K562 (cell line): ENCODE measurements around the gene DARS2. TPM values are rescaled to one million over a fixed set of nuclear protein-coding genes. Genes with fewer than 3 reads are reported as not detected.

ENCODE experiments used
- ATAC-seq: fragments of 200-7000 bp; cut with Tn5 transposase; 3 replicates; pipeline ENCODE4 v1.9.1; 2020; ENCODE audit warnings: moderate library complexity
- BruUV-seq: library from RNA; stranded (reverse); fragments of 400-500 nt; replicated peaks from 2 replicates; lab custom pipeline; 2021; lab: Mats Ljungman, UMichigan
- CTCF ChIA-PET: fragments of 300-600 bp; formaldehyde crosslinking; extraction: SDS; loops from one replicate; lab custom pipeline; 2021; ENCODE audit warnings: low intra/inter-chr PET ratio; lab: Yijun Ruan, JAX
- POLR2A ChIA-PET: fragments of 300-600, 350-650 bp; sonication (Branson Sonifier 250); formaldehyde crosslinking; extraction: SDS; loops from one replicate; lab custom pipeline; 2021; ENCODE audit warnings: antibody characterized with exemption, inconsistent platforms; lab: Yijun Ruan, JAX
- DNase-seq, 4 experiments: peaks; one replicate each; pipeline versions ENCODE4 v3.0.0 to v3.0.0-alpha.2; 2011 to 2018; ENCODE audit warnings: low spot score in 3 of 4, mixed read lengths in 3 of 4; ENCODE audit errors: extremely low read depth in 1 of 4
- FAIRE-seq: peaks from 2 replicates; lab custom pipeline; 2011; peaks lifted over from hg19 to GRCh38; lab: Jason Lieb, UNC
- H2AFZ ChIP-seq: 2 replicates; pipeline ENCODE4 v1.6.0; 2011; ENCODE audit warnings: low read depth, low read length, control low read depth, inconsistent platforms
- H3K27ac ChIP-seq: fragments of 200-600 bp; 3 replicates; pipeline ENCODE4 v1.8.0; 2011; ENCODE audit warnings: low read depth, mild to moderate bottlenecking, control low read depth, inconsistent platforms, low read length, moderate library complexity, mixed read lengths; ENCODE audit errors: extremely low read depth
- H3K27me3 ChIP-seq, 2 experiments: fragments of 300-600 bp in 1 of 2; 2 replicates in 1 of 2; 3 replicates in 1 of 2; pipeline versions ENCODE4 v1.6.0 to v1.8.0; 2011; ENCODE audit warnings: inconsistent platforms in 2 of 2, low read length in 2 of 2, mild to moderate bottlenecking in 1 of 2, mixed read lengths in 1 of 2, moderate library complexity in 1 of 2; ENCODE audit not compliant: control insufficient read depth in 2 of 2, insufficient read depth in 2 of 2
- H3K36me3 ChIP-seq: fragments of 300-600 bp; 3 replicates; pipeline ENCODE4 v1.8.0; 2011; ENCODE audit warnings: mild to moderate bottlenecking, low read length, inconsistent platforms; ENCODE audit not compliant: control insufficient read depth, insufficient read depth
- H3K4me1 ChIP-seq, 2 experiments: fragments of 200-600 bp in 1 of 2; replicated peaks in 1 of 2; 2 replicates in 1 of 2; 3 replicates in 1 of 2; pipeline versions ENCODE4 v1.5.1 to v1.8.0; 2011; ENCODE audit warnings: inconsistent platforms in 2 of 2, low read length in 2 of 2, mild to moderate bottlenecking in 1 of 2, mixed read lengths in 1 of 2, moderate library complexity in 1 of 2; ENCODE audit not compliant: control insufficient read depth in 2 of 2, insufficient read depth in 2 of 2
- H3K4me2 ChIP-seq: 2 replicates; pipeline ENCODE4 v1.6.1; 2011; ENCODE audit warnings: low read length, control low read depth, inconsistent platforms, mixed read lengths; ENCODE audit not compliant: insufficient read depth
- H3K4me3 ChIP-seq: fragments of 200-600 bp; sonication (generic), shearing (Covaris generic); 2 replicates; pipeline ENCODE4 v1.5.1; 2016; ENCODE audit warnings: control low read depth, inconsistent platforms
- H3K79me2 ChIP-seq: fragments of 200-600 bp; 3 replicates; pipeline ENCODE4 v1.8.0; 2011; ENCODE audit warnings: low read length, inconsistent platforms; ENCODE audit not compliant: control insufficient read depth, insufficient read depth
- H3K9ac ChIP-seq, 2 experiments: 2 replicates each; pipeline versions ENCODE4 v1.6.0 to v1.6.1; 2011; ENCODE audit warnings: low read depth in 2 of 2, low read length in 2 of 2, control low read depth in 1 of 2, inconsistent platforms in 1 of 2, mild to moderate bottlenecking in 1 of 2, mixed read lengths in 1 of 2; ENCODE audit not compliant: insufficient read depth in 1 of 2
- H3K9me1 ChIP-seq: one replicate; pipeline ENCODE4 v1.6.0; 2011; ENCODE audit warnings: inconsistent platforms, mild to moderate bottlenecking, low read length, moderate library complexity; ENCODE audit not compliant: control insufficient read depth, insufficient read depth
- H3K9me3 ChIP-seq: replicated peaks from 2 replicates; pipeline ENCODE4 v1.5.1; 2011; ENCODE audit warnings: low read depth, low read length, inconsistent platforms; ENCODE audit not compliant: control insufficient read depth, insufficient read depth
- H4K20me1 ChIP-seq: replicated peaks from 2 replicates; pipeline ENCODE4 v1.6.1; 2011; ENCODE audit warnings: low read length, inconsistent platforms, mixed read lengths; ENCODE audit not compliant: control insufficient read depth, insufficient read depth
- NR2C1 ChIP-seq, 2 experiments: fragments of 450-650 bp; IDR thresholded peaks; 2 replicates each; pipeline ENCODE4 v1.6.1; 2017; ENCODE audit warnings: mild to moderate bottlenecking in 2 of 2, antibody characterized with exemption in 1 of 2, inconsistent platforms in 1 of 2, missing compliant biosample characterization in 1 of 2, missing genetic modification characterization in 1 of 2
- NR2C2 ChIP-seq, 2 experiments: fragments of 200-800 bp in 1 of 2; sonication (Bioruptor generic) in 1 of 2; sonication (generic) in 1 of 2; formaldehyde crosslinking in 1 of 2; IDR thresholded peaks; 2 replicates each; pipeline versions ENCODE4 v1.6.1 to v1.8.0; 2016 to 2022; ENCODE audit warnings: mild to moderate bottlenecking in 1 of 2, missing compliant biosample characterization in 1 of 2, missing genetic modification characterization in 1 of 2, missing genetic modification reagents in 1 of 2
- POLR2AphosphoS5 ChIP-seq: IDR thresholded peaks from 2 replicates; pipeline ENCODE4 v1.6.1; 2011; ENCODE audit warnings: mild to moderate bottlenecking, low read depth, low read length, moderate library complexity; ENCODE audit not compliant: control insufficient read depth, insufficient read depth
- SUPT5H ChIP-seq: fragments of 450-650 bp; IDR thresholded peaks from 2 replicates; pipeline ENCODE4 v1.6.1; 2016
- ZFP1 ChIP-seq: fragments of 450-650 bp; formaldehyde crosslinking; IDR thresholded peaks from 2 replicates; pipeline ENCODE4 v1.4.0; 2020; ENCODE audit warnings: mild to moderate bottlenecking, mixed read lengths
- WGBS: fragments of 100-300 bp; shearing (Covaris generic); methylation state at CpG from one replicate; pipeline ENCODE4 v1.1.6; 2016; ENCODE audit warnings: low coverage, mixed read lengths; ENCODE audit not compliant: insufficient coverage; ENCODE audit errors: missing lambda C conversion rate; 5-methylcytosine and 5-hydroxymethylcytosine counted together
- in situ Hi-C: fragments of 300-500 bp; cut with MboI; formaldehyde crosslinking; loops from 4 replicates; pipeline ENCODE4 v1.15.0; 2018; ENCODE audit warnings: inconsistent platforms, mixed read lengths
- intact Hi-C: fragments of 100-400 bp; cut with micrococcal nuclease; formaldehyde crosslinking; loops from 2 replicates; pipeline ENCODE4 v1.14.2; 2022
- polyA plus RNA-seq, 8 experiments: library from polyadenylated mRNA; depleted of rRNA in 4 of 8; stranded (reverse) in 5 of 8; unstranded in 3 of 8; fragments of >200 nt; fragmentation: Nextera tagmentation in 2 of 8; fragmentation: Illumina TruSeq in 1 of 8; extraction: Ambion mirVana in 2 of 8; extraction: Trizol in 1 of 8; gene quantifications; 2 replicates each; pipeline versions ENCODE4 v1.2.1 to v1.2.3, GENCODE V29; 2011 to 2014; ENCODE audit warnings: inconsistent platforms in 1 of 8, missing spikeins in 1 of 8
- total RNA-seq, 7 experiments: library from RNA; depleted of rRNA in 6 of 7; stranded (reverse); fragments of >200 nt in 6 of 7; fragmentation: Illumina TruSeq in 2 of 7; extraction: Trizol in 2 of 7; gene quantifications; 2 replicates each; pipeline versions ENCODE4 v1.2.1 to v1.2.3, GENCODE V29; 2011 to 2021; ENCODE audit warnings: low replicate concordance in 1 of 7

The DARS2 gene
- total and polyA plus RNA-seq, 9 of the 15 experiments (the other 6 are each of a cell fraction or from before 2014, with no cell fraction given) = 36.4 to 96.7 (median 68.6) TPM

DNA sequence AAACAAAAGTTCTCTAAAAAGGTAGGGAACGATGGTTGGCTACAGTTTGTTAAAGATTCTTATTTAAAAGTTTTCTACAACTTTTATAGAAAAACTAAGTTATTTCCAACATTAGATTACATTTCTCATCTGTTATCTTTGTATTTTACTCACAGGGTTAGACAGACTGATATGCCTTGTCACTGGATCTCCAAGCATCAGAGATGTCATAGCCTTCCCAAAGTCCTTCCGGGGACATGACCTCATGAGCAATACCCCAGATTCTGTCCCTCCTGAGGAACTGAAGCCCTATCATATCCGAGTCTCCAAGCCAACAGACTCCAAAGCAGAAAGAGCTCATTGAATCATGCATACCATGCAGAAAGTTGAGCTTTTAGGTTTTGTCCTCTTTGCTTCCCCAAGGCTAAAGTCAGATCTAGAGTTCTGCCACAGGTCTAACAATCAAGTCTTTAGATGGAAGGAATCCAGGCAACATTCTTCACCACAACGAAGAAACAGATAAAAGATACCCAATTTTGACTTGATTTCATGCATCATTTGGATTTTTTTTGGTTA is 33.0 kb downstream of the DARS2 start:
- no peak overlapping the region for H3K9ac ChIP-seq
- H3K4me1 ChIP-seq = no peaks in the 10 kb centered on the region
- H3K27ac ChIP-seq = no peak overlapping the region
- H3K9me1 ChIP-seq = no peaks in the 10 kb centered on the region
- intact Hi-C loops = no loop called here
- H3K4me2 ChIP-seq = no peak overlapping the region
- H3K9me3 ChIP-seq = no peaks in the 10 kb centered on the region
- in situ Hi-C loops = no loop called here
- TF ChIP-seq SUPT5H (0 out of 2 replicates have a peak, but pooled peaks have one; percentile 36), NR2C1 (IDR thresholded peaks at IDR 0.05) (peak; percentile 73), NR2C1 (tag; IDR thresholded peaks at IDR 0.05) (peak; percentile 85), ZFP1 (CRISPR knock-in tag) (no peak), NR2C2 (CRISPR knock-in tag; IDR thresholded peaks at IDR 0.05) (no peak), NR2C2 (tag; IDR thresholded peaks at IDR 0.05) (peak; percentile 12; the same call in 1 of the 2 replicates), POLR2AphosphoS5 (0 out of 2 replicates have a peak, but pooled peaks have one; percentile 40)
- ATAC-seq (no peak), FAIRE-seq (no peak), DNase-seq (peak in 1 of 4 experiments; percentile 8)
- H4K20me1 ChIP-seq = no peaks in the 10 kb centered on the region
- CTCF ChIA-PET = no interaction called here
- H3K36me3 ChIP-seq = peaks cover 68% of the 10 kb centered on the region
- no TSS peak for BruUV-seq
- H3K79me2 ChIP-seq = no peaks in the 10 kb centered on the region
- POLR2A ChIA-PET = interaction anchor here (0.8 to 10.4 kb wide), 6 partner anchors 7 to 33 kb away, joined by 3 to 183 read pairs (median 6); partner anchors contain the start of genes DARS2, GAS5 and ZBTB37
- 73% methylated on average over 4 of the region's 4 CpGs for WGBS
- no peak overlapping the region for H2AFZ ChIP-seq
- no peaks in the 10 kb centered on the region for H3K27me3 ChIP-seq
- no peak overlapping the region for H3K4me3 ChIP-seq
